Measurements from ENCODE around the gene PHF12.

DNA sequence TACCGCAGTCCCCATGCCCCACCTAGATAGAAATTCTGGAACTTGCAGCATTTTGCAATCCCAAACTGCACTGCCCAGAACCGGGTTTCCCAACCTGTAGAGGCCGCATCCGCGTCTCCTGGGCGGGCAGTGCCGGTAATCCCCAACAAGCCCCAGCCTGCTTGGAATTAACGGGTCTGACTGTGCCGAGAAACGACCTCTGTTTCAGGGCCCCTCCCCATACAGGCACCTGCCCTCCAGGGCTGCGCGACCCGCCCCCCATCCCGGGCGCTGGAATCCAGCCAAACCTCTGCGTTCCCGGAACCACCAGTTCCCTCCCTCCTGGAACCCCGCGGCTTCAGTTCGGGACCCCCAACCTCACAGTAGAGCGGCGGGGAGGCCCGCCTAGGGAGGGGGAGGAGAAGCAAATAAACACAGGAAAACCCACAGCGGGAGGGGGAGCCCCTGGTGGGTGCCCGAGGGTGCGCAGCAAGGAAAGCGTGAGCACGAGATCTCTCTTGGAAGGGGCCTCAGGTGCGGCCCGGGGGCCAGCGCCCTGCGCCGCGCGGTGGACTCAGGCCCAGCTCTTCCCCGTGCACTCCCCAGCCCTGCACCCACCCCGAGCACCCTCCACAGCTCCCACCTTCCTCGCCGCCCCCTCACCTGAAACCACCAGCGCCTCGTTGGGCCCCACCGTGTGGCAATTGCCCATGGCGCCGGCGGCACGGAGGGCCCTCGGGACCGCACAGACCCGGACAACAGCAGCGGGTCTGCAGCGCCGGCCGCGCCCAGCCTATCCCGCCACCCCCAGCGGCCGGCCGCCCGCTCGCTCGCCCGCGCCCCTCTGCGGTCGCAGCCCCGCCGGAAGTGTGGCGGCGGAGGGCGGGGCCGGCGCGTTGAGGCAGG, 54.2 kb downstream of the PHF12 start, which contains the start of gene FLOT2:
- TF ChIP-seq HDAC6 (IDR thresholded peaks at IDR 0.05; ENCODE audit: low read depth, low read length) (no peak), BRCA1 (IDR thresholded peaks at IDR 0.05; ENCODE audit: low read depth, low read length) (no peak), YY1 (IDR thresholded peaks at IDR 0.05; ENCODE audit: low read depth, low read length) (no peak), CEBPB (IDR thresholded peaks at IDR 0.05; ENCODE audit: low read depth, low read length) (peak; percentile 45; the same call in 1 of the 2 replicates), JUND (IDR thresholded peaks at IDR 0.05; ENCODE audit: low read length) (no peak)
- TF ChIP-seq, protein P1, sequence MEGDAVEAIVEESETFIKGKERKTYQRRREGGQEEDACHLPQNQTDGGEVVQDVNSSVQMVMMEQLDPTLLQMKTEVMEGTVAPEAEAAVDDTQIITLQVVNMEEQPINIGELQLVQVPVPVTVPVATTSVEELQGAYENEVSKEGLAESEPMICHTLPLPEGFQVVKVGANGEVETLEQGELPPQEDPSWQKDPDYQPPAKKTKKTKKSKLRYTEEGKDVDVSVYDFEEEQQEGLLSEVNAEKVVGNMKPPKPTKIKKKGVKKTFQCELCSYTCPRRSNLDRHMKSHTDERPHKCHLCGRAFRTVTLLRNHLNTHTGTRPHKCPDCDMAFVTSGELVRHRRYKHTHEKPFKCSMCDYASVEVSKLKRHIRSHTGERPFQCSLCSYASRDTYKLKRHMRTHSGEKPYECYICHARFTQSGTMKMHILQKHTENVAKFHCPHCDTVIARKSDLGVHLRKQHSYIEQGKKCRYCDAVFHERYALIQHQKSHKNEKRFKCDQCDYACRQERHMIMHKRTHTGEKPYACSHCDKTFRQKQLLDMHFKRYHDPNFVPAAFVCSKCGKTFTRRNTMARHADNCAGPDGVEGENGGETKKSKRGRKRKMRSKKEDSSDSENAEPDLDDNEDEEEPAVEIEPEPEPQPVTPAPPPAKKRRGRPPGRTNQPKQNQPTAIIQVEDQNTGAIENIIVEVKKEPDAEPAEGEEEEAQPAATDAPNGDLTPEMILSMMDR (IDR thresholded peaks at IDR 0.05; ENCODE audit: control extremely low read depth in 1 of 3, insufficient read depth in 1 of 3, low read depth in 1 of 3, low read length in 3 of 3), result peak in 2 of 3 experiments; percentile 14 to 33; a peak in 3 of 4 replicates
